ENCODE data around the gene CACNA1A. TPM values are rescaled to one million over a fixed set of nuclear protein-coding genes. Genes with fewer than 3 reads are reported as not detected.

Gene CACNA1A
- total RNA-seq, 1 donor from 2014 or later, result 43.0 TPM

DNA sequence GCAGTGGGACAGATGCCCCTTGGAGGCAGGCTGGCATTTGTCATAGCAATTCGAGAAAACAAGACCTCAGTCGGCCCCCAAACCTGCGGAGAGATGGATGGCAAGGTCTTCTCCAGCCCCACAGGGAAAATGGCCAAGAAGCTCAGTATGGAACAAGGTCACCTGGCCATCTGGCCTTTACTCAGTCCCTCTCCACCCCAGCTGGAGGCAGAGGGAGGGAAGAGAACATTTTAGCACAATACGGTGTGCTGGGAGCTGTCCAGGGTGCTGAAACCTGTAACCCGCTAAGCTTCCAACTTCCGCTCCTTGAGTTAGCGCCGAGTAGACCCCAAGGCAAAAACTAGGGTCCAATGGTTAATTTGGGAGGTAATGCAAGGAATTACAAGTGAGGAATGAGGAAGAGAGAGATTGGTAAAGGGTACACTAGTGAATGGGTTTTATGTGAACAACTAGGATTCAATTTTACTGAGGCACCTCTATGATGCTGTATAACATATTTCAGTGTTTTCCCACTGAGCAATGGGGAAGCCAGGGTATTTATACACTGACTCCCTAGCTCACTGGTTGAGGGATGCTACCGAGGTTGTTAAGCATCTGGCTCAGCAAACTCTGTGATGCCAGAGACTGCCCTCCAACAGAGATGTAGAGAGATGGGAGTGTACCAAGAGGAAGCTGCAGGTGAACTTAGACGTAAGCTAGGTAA, 64.3 kb downstream of the CACNA1A start:
- DNase-seq (ENCODE audit: low spot score, unreplicated experiment), result peak; percentile 70
- H3K4me3 Mint-ChIP-seq (ENCODE audit: low read depth), result no peak overlapping the region
- H3K9me3 Mint-ChIP-seq (ENCODE audit: low read depth), result no peaks in the 10 kb centered on the region
- no peak overlapping the region for H3K27ac Mint-ChIP-seq
- H3K36me3 Mint-ChIP-seq (ENCODE audit: insufficient read depth), result no peaks in the 10 kb centered on the region
- H3K4me1 Mint-ChIP-seq (ENCODE audit: low read depth), result no peaks in the 10 kb centered on the region
- TF ChIP-seq, protein P1, sequence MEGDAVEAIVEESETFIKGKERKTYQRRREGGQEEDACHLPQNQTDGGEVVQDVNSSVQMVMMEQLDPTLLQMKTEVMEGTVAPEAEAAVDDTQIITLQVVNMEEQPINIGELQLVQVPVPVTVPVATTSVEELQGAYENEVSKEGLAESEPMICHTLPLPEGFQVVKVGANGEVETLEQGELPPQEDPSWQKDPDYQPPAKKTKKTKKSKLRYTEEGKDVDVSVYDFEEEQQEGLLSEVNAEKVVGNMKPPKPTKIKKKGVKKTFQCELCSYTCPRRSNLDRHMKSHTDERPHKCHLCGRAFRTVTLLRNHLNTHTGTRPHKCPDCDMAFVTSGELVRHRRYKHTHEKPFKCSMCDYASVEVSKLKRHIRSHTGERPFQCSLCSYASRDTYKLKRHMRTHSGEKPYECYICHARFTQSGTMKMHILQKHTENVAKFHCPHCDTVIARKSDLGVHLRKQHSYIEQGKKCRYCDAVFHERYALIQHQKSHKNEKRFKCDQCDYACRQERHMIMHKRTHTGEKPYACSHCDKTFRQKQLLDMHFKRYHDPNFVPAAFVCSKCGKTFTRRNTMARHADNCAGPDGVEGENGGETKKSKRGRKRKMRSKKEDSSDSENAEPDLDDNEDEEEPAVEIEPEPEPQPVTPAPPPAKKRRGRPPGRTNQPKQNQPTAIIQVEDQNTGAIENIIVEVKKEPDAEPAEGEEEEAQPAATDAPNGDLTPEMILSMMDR (IDR thresholded peaks at IDR 0.05; ENCODE audit: unreplicated experiment), result no peak
- H3K27me3 Mint-ChIP-seq, result peaks cover 2% of the 10 kb centered on the region

DNA sequence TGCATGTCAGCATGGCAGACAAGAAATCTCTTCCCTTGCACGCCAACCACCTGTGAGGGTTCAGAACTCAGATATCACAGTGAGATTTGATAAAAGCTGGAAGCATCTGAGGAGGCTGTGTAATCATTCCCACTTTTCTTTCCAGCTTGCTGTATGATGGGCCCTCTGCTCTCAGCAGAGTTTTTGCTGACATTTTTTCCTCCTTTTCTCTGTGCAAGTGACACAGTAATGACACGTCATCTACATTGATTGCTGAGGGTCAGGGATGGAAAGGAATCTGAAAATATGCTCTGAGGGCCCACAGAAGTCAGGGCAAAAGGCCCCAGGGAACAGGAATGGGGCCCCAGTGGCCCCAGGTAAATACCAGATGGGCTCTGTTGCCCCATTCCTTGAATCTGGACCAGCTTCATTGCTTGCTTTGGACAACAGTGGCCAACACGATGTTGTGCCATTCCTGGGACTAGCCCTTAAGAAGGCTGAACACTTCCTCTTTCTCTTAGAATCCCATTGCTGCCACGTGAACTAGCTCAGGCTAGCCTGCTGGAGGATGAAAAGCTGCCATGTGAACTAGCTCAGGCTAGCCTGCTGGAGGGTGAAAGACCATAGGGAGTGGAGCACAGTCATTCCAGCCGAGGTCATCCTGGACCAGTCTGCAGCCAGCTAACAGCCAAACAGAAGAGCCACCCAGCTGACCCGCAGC, 68.2 kb downstream of the CACNA1A start:
- Mint-ChIP-seq H3K27ac (no peak overlapping the region), H3K36me3 (ENCODE audit: insufficient read depth) (no peaks in the 10 kb centered on the region), H3K4me1 (ENCODE audit: low read depth) (no peaks in the 10 kb centered on the region), H3K9me3 (ENCODE audit: low read depth) (no peaks in the 10 kb centered on the region), H3K4me3 (ENCODE audit: low read depth) (no peak overlapping the region), H3K27me3 (peaks cover 7% of the 10 kb centered on the region)
- no peak for DNase-seq (ENCODE audit: low spot score, unreplicated experiment)
- TF ChIP-seq, protein P1 (IDR thresholded peaks at IDR 0.05; ENCODE audit: unreplicated experiment), result no peak

DNA sequence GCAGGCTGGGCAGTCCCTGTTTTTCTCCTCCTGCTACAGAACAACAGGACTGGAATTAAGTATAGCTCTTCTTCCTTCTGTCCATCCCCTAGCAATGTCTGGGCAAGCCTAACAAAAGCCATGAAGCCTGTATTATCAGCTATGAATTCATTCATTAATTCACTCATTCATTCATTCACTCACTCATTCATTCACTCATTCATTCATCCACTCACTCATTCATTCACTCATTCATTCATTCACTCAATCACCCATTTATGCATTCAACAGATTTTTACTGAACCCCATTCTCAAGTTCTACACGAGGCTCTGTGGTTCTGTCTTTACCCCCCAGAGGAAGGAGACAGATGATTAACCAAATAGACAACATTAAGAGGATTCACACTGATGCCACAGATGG, 69.9 kb downstream of the CACNA1A start:
- no peak for DNase-seq (ENCODE audit: low spot score, unreplicated experiment)
- Mint-ChIP-seq H3K27me3 (peaks cover 7% of the 10 kb centered on the region), H3K4me1 (ENCODE audit: low read depth) (no peaks in the 10 kb centered on the region), H3K9me3 (ENCODE audit: low read depth) (no peaks in the 10 kb centered on the region), H3K4me3 (ENCODE audit: low read depth) (no peak overlapping the region), H3K27ac (no peak overlapping the region), H3K36me3 (ENCODE audit: insufficient read depth) (no peaks in the 10 kb centered on the region)
- TF ChIP-seq, protein P1 (IDR thresholded peaks at IDR 0.05; ENCODE audit: unreplicated experiment), result no peak

DNA sequence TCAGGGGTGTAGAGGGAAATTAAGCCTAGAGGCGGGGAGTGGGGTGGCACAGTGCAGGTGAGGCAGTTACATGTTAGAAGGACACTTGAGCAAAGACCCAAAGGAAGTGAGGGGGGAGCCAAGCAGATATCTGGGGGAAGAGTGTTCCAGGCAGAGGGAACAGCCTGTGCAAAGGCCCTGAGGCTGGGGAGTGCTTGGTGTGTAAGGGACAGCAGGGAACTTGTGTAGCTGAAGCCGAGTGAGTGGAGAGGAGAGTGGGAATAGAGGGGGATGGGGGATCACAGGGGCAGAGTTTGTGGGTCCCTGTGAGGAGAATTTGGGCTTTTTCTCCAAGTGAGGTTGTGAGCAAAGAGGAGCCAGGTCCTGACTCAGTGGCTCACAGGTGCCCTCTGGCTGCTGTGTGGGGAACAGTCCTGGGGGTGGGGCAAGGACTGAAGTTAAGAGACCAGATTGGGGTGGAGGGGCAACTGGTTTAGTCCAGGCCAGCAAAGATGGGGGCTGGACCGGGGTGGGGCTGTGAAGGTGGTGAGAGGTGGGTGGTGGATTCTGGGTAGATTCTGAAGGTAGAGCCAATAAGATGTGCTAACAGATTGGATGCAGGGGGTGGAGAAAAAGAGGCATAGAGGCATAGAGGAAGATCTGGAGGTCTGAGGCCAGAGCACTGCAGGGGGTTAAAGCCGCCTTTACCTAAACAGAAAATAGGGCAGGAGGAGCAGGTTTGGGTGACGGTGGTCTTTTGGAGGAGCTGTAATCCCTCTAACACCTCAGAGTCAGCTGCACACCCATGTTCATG, 75.3 kb downstream of the CACNA1A start:
- Mint-ChIP-seq H3K27ac (no peak overlapping the region), H3K4me1 (ENCODE audit: low read depth) (no peaks in the 10 kb centered on the region), H3K4me3 (ENCODE audit: low read depth) (no peak overlapping the region), H3K36me3 (ENCODE audit: insufficient read depth) (no peaks in the 10 kb centered on the region), H3K27me3 (peaks cover 11% of the 10 kb centered on the region), H3K9me3 (ENCODE audit: low read depth) (no peaks in the 10 kb centered on the region)
- TF ChIP-seq, protein P1 (IDR thresholded peaks at IDR 0.05; ENCODE audit: unreplicated experiment), result peak; percentile 64
- DNase-seq (ENCODE audit: low spot score, unreplicated experiment), result peak; percentile 22

DNA sequence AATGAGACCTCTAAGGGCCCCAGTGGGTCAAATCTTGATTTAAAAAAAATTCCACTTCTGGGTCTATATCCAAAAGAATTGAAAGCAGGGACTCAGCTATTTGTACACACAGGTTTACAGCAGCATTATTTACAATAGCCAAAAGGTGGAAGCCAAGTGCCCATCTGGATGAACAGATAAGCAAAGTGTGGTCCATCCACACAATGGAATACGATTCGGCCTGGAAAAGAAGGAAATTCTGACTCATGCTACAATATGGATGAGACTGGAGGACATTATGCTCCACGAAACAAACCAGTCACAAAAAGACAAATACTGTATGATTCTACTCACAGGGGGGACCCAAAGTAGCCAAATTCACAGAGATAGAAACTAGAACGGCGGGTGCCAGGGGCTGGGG, 76.7 kb downstream of the CACNA1A start:
- H3K4me1 Mint-ChIP-seq (ENCODE audit: low read depth), result no peaks in the 10 kb centered on the region

More for the DNA sequence above, 76.7 kb downstream of the CACNA1A start:
- DNase-seq (ENCODE audit: low spot score, unreplicated experiment), result no peak
- Mint-ChIP-seq H3K36me3 (ENCODE audit: insufficient read depth) (no peaks in the 10 kb centered on the region), H3K27me3 (peaks cover 11% of the 10 kb centered on the region), H3K4me3 (ENCODE audit: low read depth) (no peak overlapping the region), H3K27ac (no peak overlapping the region), H3K9me3 (ENCODE audit: low read depth) (no peaks in the 10 kb centered on the region)
- TF ChIP-seq, protein P1 (IDR thresholded peaks at IDR 0.05; ENCODE audit: unreplicated experiment), result no peak

Measured in progenitor cell of endocrine pancreas (in vitro differentiated cells).